ENCODE results near the gene CFLAR. TPM values are rescaled to one million over a fixed set of nuclear protein-coding genes. Genes with fewer than 3 reads are reported as not detected.

The CFLAR gene
- total RNA-seq, 2 donors from 2014 or later, result 92.4 to 141 TPM

DNA sequence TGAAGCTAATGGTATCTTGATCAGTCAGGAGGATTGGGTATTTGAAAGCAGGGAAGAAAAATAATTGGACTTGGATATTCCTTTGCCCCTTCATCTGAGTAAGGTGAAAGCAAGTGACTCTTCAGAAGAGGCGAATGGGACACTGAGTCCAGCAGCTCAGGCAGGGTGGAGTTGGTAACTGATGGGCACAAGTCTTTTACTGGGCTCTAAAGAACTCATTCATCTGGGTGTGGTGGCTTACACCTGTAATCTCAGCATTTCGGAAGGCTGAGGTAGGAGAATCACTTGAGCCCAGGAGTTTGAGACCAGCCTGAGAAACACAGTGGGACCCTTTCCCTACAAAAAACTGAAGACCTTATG, 11.2 kb downstream of the CFLAR start:
- no peak for DNase-seq (ENCODE audit: low spot score)
- Histone ChIP-seq H3K4me1 (replicated peaks) (peaks cover 5% of the 10 kb centered on the region), H3K4me3 (no peak overlapping the region), H3K9me3 (no peaks in the 10 kb centered on the region), H3K36me3 (no peaks in the 10 kb centered on the region), H3K27ac (peak overlapping the region; percentile 45 to 47), H3K27me3 (replicated peaks; ENCODE audit: insufficient read depth) (no peaks in the 10 kb centered on the region)
- no peak for TF ChIP-seq POLR2A (IDR thresholded peaks at IDR 0.05)
- TF ChIP-seq POLR2AphosphoS5 (IDR thresholded peaks at IDR 0.05), result no peak
- TF ChIP-seq, protein P1, sequence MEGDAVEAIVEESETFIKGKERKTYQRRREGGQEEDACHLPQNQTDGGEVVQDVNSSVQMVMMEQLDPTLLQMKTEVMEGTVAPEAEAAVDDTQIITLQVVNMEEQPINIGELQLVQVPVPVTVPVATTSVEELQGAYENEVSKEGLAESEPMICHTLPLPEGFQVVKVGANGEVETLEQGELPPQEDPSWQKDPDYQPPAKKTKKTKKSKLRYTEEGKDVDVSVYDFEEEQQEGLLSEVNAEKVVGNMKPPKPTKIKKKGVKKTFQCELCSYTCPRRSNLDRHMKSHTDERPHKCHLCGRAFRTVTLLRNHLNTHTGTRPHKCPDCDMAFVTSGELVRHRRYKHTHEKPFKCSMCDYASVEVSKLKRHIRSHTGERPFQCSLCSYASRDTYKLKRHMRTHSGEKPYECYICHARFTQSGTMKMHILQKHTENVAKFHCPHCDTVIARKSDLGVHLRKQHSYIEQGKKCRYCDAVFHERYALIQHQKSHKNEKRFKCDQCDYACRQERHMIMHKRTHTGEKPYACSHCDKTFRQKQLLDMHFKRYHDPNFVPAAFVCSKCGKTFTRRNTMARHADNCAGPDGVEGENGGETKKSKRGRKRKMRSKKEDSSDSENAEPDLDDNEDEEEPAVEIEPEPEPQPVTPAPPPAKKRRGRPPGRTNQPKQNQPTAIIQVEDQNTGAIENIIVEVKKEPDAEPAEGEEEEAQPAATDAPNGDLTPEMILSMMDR (IDR thresholded peaks at IDR 0.05), result no peak
- intact Hi-C loops (cut with DNase I), result no loop called here
- WGBS, result 59% methylated on average over 2 of the region's 2 CpGs

- intact Hi-C loops (cut with DNase I), result no loop called here
- Histone ChIP-seq H3K36me3 (no peaks in the 10 kb centered on the region), H3K4me3 (no peak overlapping the region), H3K27ac (peak overlapping the region; percentile 45 to 47), H3K27me3 (replicated peaks; ENCODE audit: insufficient read depth) (no peaks in the 10 kb centered on the region), H3K9me3 (no peaks in the 10 kb centered on the region), H3K4me1 (replicated peaks) (peaks cover 5% of the 10 kb centered on the region)
- DNase-seq (ENCODE audit: low spot score), result no peak
- TF ChIP-seq POLR2A (IDR thresholded peaks at IDR 0.05), result no peak
- TF ChIP-seq, protein P1 (IDR thresholded peaks at IDR 0.05), result no peak
- TF ChIP-seq POLR2AphosphoS5 (IDR thresholded peaks at IDR 0.05), result no peak
- 37% methylated on average over 5 of the region's 5 CpGs for WGBS
Observed at GRCh38 chr2:201127570-201127969, 11.6 kb downstream of the CFLAR start.

DNA sequence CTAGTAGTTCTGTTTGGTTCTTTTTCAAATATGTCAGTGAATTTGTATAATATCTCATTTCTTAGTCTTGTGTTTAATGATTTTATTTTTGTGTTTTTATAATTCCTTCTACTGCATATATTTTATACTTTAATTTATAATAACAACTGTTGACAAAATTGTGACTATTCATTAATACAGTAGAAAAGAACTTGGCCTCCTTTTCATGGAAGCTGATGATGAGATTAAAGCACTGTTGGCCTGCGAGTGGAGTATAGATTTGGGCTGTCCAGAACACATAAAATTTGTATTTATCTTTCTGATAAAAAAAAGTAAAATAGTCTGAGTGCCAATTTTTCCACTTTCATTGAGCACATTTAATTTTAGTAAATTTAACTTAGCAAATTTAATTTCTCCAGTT, 12.1 kb downstream of the CFLAR start:
- H3K27ac ChIP-seq, result no peak overlapping the region
- TF ChIP-seq POLR2AphosphoS5 (IDR thresholded peaks at IDR 0.05) (no peak), POLR2A (IDR thresholded peaks at IDR 0.05) (no peak)
- TF ChIP-seq, protein P1 (IDR thresholded peaks at IDR 0.05), result no peak
- no peaks in the 10 kb centered on the region for H3K27me3 ChIP-seq (replicated peaks; ENCODE audit: insufficient read depth)
- peaks cover 5% of the 10 kb centered on the region for H3K4me1 ChIP-seq (replicated peaks)
- H3K4me3 ChIP-seq, result no peak overlapping the region
- WGBS, result 34% methylated on average over 1 of the region's 1 CpG
- DNase-seq (ENCODE audit: low spot score), result no peak
- intact Hi-C loops (cut with DNase I), result no loop called here
- H3K9me3 ChIP-seq, result no peaks in the 10 kb centered on the region
- H3K36me3 ChIP-seq, result no peaks in the 10 kb centered on the region

- 44% methylated on average over 4 of the region's 4 CpGs for WGBS
- intact Hi-C loops (cut with DNase I), result no loop called here
- no peaks in the 10 kb centered on the region for H3K27me3 ChIP-seq (replicated peaks; ENCODE audit: insufficient read depth)
- TF ChIP-seq, protein P1 (IDR thresholded peaks at IDR 0.05), result no peak
- TF ChIP-seq POLR2A (IDR thresholded peaks at IDR 0.05) (peak; percentile 27), POLR2AphosphoS5 (IDR thresholded peaks at IDR 0.05) (no peak)
- H3K27ac ChIP-seq, result peak overlapping the region in 1 of 2 donors; percentile 38
- no peak for DNase-seq (ENCODE audit: low spot score)
- H3K4me3 ChIP-seq, result no peak overlapping the region
- peaks cover 5% of the 10 kb centered on the region for H3K4me1 ChIP-seq (replicated peaks)
- no peaks in the 10 kb centered on the region for H3K36me3 ChIP-seq
- H3K9me3 ChIP-seq, result no peaks in the 10 kb centered on the region
Observed at GRCh38 chr2:201128933-201129505, 13.1 kb downstream of the CFLAR start.

DNA sequence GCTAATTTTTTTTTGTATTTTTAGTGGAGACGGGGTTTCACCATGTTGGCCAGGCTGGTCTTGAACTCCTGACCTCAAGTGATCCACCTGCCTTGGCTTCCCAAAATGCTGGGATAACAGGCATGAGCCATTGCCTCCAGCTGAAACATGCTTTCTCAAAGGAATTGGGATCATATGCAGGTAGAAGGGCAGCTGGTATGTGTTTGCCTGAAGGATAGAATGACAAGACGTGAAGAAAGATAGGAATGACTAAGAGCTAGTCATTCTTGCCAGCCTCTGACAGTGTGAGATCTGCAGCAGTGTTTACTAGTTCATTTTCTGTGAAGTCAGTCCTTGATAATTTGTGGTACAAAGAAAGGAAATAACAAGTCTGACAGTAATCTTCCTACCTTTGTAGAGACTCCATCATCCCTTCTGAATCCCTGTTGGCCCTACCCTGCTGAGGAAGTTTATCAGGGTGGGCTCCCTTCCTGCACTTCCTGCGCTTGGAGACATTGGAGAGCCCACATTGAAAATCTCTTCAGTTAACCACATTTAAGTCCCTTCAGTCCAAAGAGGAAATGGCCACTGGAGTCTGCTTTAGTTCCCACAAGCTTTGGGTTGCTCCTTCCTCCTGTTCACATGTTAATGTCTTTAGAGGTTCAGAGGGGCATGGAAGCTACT, 14.7 kb downstream of the CFLAR start:
- no peaks in the 10 kb centered on the region for H3K9me3 ChIP-seq
- H3K4me3 ChIP-seq, result no peak overlapping the region
- TF ChIP-seq POLR2AphosphoS5 (IDR thresholded peaks at IDR 0.05), result peak; percentile 12
- TF ChIP-seq, protein P1 (IDR thresholded peaks at IDR 0.05), result no peak
- intact Hi-C loops (cut with DNase I), result no loop called here
- H3K36me3 ChIP-seq, result no peaks in the 10 kb centered on the region
- no peak overlapping the region for H3K27ac ChIP-seq
- WGBS, result 66% methylated on average over 3 of the region's 3 CpGs
- no peaks in the 10 kb centered on the region for H3K27me3 ChIP-seq (replicated peaks; ENCODE audit: insufficient read depth)
- no peak for DNase-seq (ENCODE audit: low spot score)
- H3K4me1 ChIP-seq (replicated peaks), result no peaks in the 10 kb centered on the region

All from prostate gland (tissue), 2 donors.